HepG2 (cell line): Measurements from ENCODE around the gene CNBD2. TPM values are rescaled to one million over a fixed set of nuclear protein-coding genes. Genes with fewer than 3 reads are reported as not detected.
"Not testable (repeated sequence)": the region's sequence is repeated elsewhere in the genome, so short reads cannot be mapped to it uniquely, and the experiment has no call there.

Experiments
- ATAC-seq: fragments of 200-7000 bp; cut with Tn5 transposase; 3 replicates; pipeline ENCODE4 v1.9.1; 2020; ENCODE audit warnings: mild to moderate bottlenecking, moderate library complexity
- BruUV-seq: library from RNA; stranded (reverse); fragments of 400-500 nt; replicated peaks from 2 replicates; lab custom pipeline; 2021; lab: Mats Ljungman, UMichigan
- CTCF ChIA-PET: fragments of 300-600 bp; formaldehyde crosslinking; extraction: SDS; loops from one replicate; lab custom pipeline; 2021; ENCODE audit warnings: low total read pairs, inconsistent platforms, low intra/inter-chr PET ratio; lab: Yijun Ruan, JAX
- POLR2A ChIA-PET: fragments of 350-600 bp; sonication (Branson Sonifier 250); formaldehyde crosslinking; loops from one replicate; lab custom pipeline; 2020; ENCODE audit warnings: antibody characterized with exemption, inconsistent platforms; lab: Yijun Ruan, JAX
- DNase-seq: peaks from one replicate; pipeline ENCODE4 v3.0.0-alpha.2; 2015; ENCODE audit warnings: low spot score
- FAIRE-seq: peaks from 3 replicates; lab custom pipeline; 2011; peaks lifted over from hg19 to GRCh38; lab: Jason Lieb, UNC
- H2AFZ ChIP-seq: one replicate; pipeline ENCODE4 v1.6.1; 2011; ENCODE audit warnings: low read length, inconsistent platforms
- H3K27ac ChIP-seq: fragments of 300-600 bp; 3 replicates; pipeline ENCODE4 v1.8.0; 2011; ENCODE audit warnings: mixed run types, mild to moderate bottlenecking, mixed read lengths, low read length, inconsistent platforms; ENCODE audit not compliant: insufficient read depth; ENCODE audit errors: extremely low read length
- H3K27me3 ChIP-seq, 2 experiments: fragments of 200-600 bp in 1 of 2; 2 replicates in 1 of 2; 3 replicates in 1 of 2; pipeline versions ENCODE4 v1.6.0 to v1.8.0; 2011; ENCODE audit warnings: low read length in 2 of 2, mild to moderate bottlenecking in 2 of 2, moderate library complexity in 2 of 2, inconsistent platforms in 1 of 2; ENCODE audit not compliant: insufficient read depth in 2 of 2, control insufficient read depth in 1 of 2
- H3K36me3 ChIP-seq, 2 experiments: fragments of 200-600 bp in 1 of 2; replicated peaks in 1 of 2; 2 replicates in 1 of 2; 3 replicates in 1 of 2; pipeline versions ENCODE4 v1.5.1 to v1.8.0; 2011; ENCODE audit warnings: low read length in 2 of 2, inconsistent platforms in 1 of 2; ENCODE audit not compliant: insufficient read depth in 2 of 2, control insufficient read depth in 1 of 2
- H3K4me1 ChIP-seq: 2 replicates; pipeline ENCODE4 v1.5.1; 2012; ENCODE audit warnings: low read length, inconsistent platforms; ENCODE audit not compliant: insufficient read depth
- H3K4me2 ChIP-seq: 2 replicates; pipeline ENCODE4 v1.6.0; 2011; ENCODE audit warnings: low read depth, low read length, inconsistent platforms
- H3K4me3 ChIP-seq, 3 experiments: fragments of 200-600 bp in 1 of 3; sonication (generic), shearing (Covaris generic) in 1 of 3; replicated peaks in 1 of 3; 2 replicates each; pipeline ENCODE4 v1.5.1; 2011 to 2016; ENCODE audit warnings: low read length in 3 of 3, inconsistent platforms in 2 of 3, low read depth in 2 of 3, mild to moderate bottlenecking in 2 of 3, control low read depth in 1 of 3, mixed read lengths in 1 of 3; ENCODE audit not compliant: insufficient read depth in 1 of 3
- H3K79me2 ChIP-seq: one replicate; pipeline ENCODE4 v1.6.1; 2011; ENCODE audit warnings: low read length, inconsistent platforms; ENCODE audit not compliant: insufficient read depth
- H3K9ac ChIP-seq: 2 replicates; pipeline ENCODE4 v1.6.0; 2011; ENCODE audit warnings: mild to moderate bottlenecking, low read depth, low read length, inconsistent platforms; ENCODE audit not compliant: insufficient read depth
- H3K9me3 ChIP-seq: 2 replicates; pipeline ENCODE4 v1.5.1; 2012; ENCODE audit warnings: mild to moderate bottlenecking, low read length
- H4K20me1 ChIP-seq: 2 replicates; pipeline ENCODE4 v1.6.0; 2011; ENCODE audit warnings: inconsistent platforms, mild to moderate bottlenecking, low read length, moderate library complexity; ENCODE audit not compliant: insufficient read depth
- FOXK2 ChIP-seq: fragments of 450-650 bp; IDR thresholded peaks from 2 replicates; pipeline ENCODE4 v1.6.1; 2016
- MBD4 ChIP-seq: IDR thresholded peaks from 2 replicates; pipeline ENCODE4 v1.6.1; 2012; ENCODE audit warnings: low read length, inconsistent platforms, borderline replicate concordance
- PAF1 ChIP-seq: IDR thresholded peaks from 2 replicates; pipeline ENCODE4 v1.6.1; 2016; ENCODE audit warnings: missing genetic modification reagents, missing compliant biosample characterization
- POLR2A ChIP-seq, 2 experiments: IDR thresholded peaks; 2 replicates each; pipeline ENCODE4 v1.6.1; 2011; ENCODE audit warnings: low read depth in 2 of 2, low read length in 2 of 2, mild to moderate bottlenecking in 1 of 2, moderate library complexity in 1 of 2; ENCODE audit not compliant: insufficient read depth in 1 of 2
- RAD21 ChIP-seq: fragments of 450-650 bp; formaldehyde crosslinking; IDR thresholded peaks from 2 replicates; pipeline ENCODE4 v1.5.0; 2020; ENCODE audit warnings: mild to moderate bottlenecking
- RBFOX2 ChIP-seq: fragments of 200-400 bp; formaldehyde crosslinking; IDR thresholded peaks from 2 replicates; pipeline ENCODE4 v1.6.1; 2017; ENCODE audit warnings: low read depth, mild to moderate bottlenecking, low read length
- SMYD3 ChIP-seq: sonication (generic); formaldehyde crosslinking; IDR thresholded peaks from 2 replicates; pipeline ENCODE4 v1.8.1; 2023; ENCODE audit warnings: mild to moderate bottlenecking, missing genetic modification reagents
- SOX13 ChIP-seq, 3 experiments: fragments of 450-650 bp in 1 of 3; sonication (generic) in 1 of 3; formaldehyde crosslinking in 1 of 3; IDR thresholded peaks in 2 of 3; conservative IDR thresholded peaks in 1 of 3; 2 replicates each; pipeline versions ENCODE4 v1.5.0 to v1.6.1; 2016 to 2020; ENCODE audit warnings: antibody characterized with exemption in 1 of 3, mild to moderate bottlenecking in 1 of 3, missing compliant biosample characterization in 1 of 3, missing genetic modification reagents in 1 of 3, moderate library complexity in 1 of 3
- ZC3H13 ChIP-seq: sonication (generic); formaldehyde crosslinking; IDR thresholded peaks from 2 replicates; pipeline ENCODE4 v1.8.1; 2023; ENCODE audit warnings: mild to moderate bottlenecking, missing genetic modification reagents, moderate library complexity
- ZMAT3 ChIP-seq: sonication (generic); formaldehyde crosslinking; conservative IDR thresholded peaks from 2 replicates; pipeline ENCODE4 v1.7.0; 2021; ENCODE audit warnings: missing genetic modification reagents
- WGBS: methylation state at CpG from one replicate; pipeline ENCODE4 v1.1.6; 2017; ENCODE audit warnings: low lambda C conversion rate; 5-methylcytosine and 5-hydroxymethylcytosine counted together
- in situ Hi-C: cut with HindIII; loops from 2 replicates; pipeline ENCODE4 v1.10.0; 2017; ENCODE audit warnings: low pct_unique_long_range_greater_than_20kb; ENCODE audit not compliant: extremely low pct_ligation_motif_present
- intact Hi-C: fragments of 100-400 bp; cut with micrococcal nuclease; formaldehyde crosslinking; loops from one replicate; pipeline ENCODE4 v1.10.0; 2022; ENCODE audit not compliant: unreplicated experiment
- polyA plus RNA-seq, 8 experiments: library from polyadenylated mRNA; depleted of rRNA in 3 of 8; stranded (reverse) in 7 of 8; unstranded in 1 of 8; fragments of >200 nt; fragmentation: Illumina TruSeq in 4 of 8; extraction: Trizol in 4 of 8; gene quantifications; 2 replicates each; pipeline versions ENCODE4 v1.2.1 to v1.2.3, GENCODE V29; 2011 to 2016; ENCODE audit warnings: low read depth in 4 of 8, missing spikeins in 1 of 8, mixed read lengths in 1 of 8; ENCODE audit not compliant: insufficient read depth in 1 of 8
- total RNA-seq, 5 experiments: library from RNA; depleted of rRNA; stranded (reverse); fragments of >200 nt; fragmentation: Illumina TruSeq; extraction: Trizol; gene quantifications; 2 replicates each; pipeline ENCODE4 v1.2.3, GENCODE V29; 2016; ENCODE audit warnings: low read depth in 1 of 5
- TF ChIP-seq, protein P1 (sequence below): sonication (generic); formaldehyde crosslinking; IDR thresholded peaks from 2 replicates; pipeline ENCODE4 v1.8.1; 2022; ENCODE audit warnings: mild to moderate bottlenecking, missing genetic modification reagents
- TF ChIP-seq, protein P2 (sequence below), 2 experiments: sonication (generic) in 1 of 2; formaldehyde crosslinking in 1 of 2; IDR thresholded peaks; 2 replicates each; pipeline versions ENCODE4 v1.6.1 to v1.9.0; 2014 to 2022; ENCODE audit warnings: antibody characterized with exemption in 1 of 2, borderline replicate concordance in 1 of 2, inconsistent platforms in 1 of 2, low read depth in 1 of 2, missing genetic modification reagents in 1 of 2

CNBD2 gene
- total and polyA plus RNA-seq, 2 of the 13 experiments (the other 11 are each of a cell fraction or from before 2014, with no cell fraction given) = 12.4 to 22.8 TPM

DNA sequence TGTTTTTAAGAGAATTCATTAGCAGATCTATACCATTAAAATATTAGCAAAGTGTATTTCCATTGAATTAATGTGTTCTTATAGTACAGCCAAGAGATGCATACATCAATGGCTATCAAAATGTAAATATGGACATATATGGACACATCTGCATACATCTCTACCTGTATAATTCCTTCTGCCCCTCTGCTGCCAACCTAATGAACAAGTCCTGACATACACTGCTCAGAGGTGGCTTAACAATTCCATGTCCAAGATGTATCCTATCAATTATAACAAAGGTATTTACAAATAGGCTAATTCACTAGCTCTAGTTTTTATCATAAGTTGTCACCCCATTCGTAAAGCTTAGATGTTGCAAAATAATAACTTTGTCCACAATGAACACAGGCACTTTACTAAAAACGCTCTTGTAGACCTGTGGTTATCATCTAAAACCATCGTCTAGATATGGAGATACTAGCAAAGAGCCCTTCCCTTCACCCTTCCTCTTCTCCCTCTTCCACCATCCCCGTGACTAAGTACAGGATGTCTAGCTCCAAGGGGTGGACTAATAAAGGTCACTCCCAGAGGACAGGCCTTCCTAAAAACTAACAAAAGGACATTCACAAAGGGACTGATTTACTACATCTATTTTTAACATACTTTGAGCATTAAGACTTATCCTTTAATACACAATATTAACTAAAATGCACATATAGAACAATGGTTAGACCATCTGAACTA, 77.8 kb downstream of the CNBD2 start:
- H3K27ac ChIP-seq; CTCF ChIA-PET; H3K9ac ChIP-seq; H2AFZ ChIP-seq; intact Hi-C loops; H3K9me3 ChIP-seq; H3K36me3 ChIP-seq; in situ Hi-C loops; H3K4me2 ChIP-seq; H3K27me3 ChIP-seq; POLR2A ChIA-PET; FAIRE-seq; H3K4me3 ChIP-seq; DNase-seq; ATAC-seq; TF ChIP-seq SOX13 (IDR thresholded peaks at IDR 0.05): not testable (repeated sequence)
- BruUV-seq = TSS peak; percentile 1
- TF ChIP-seq FOXK2 = 0 out of 2 replicates have a peak, but pooled peaks have one; percentile 14
- peak; percentile 88 for TF ChIP-seq ZC3H13 (CRISPR knock-in tag)
- TF ChIP-seq SMYD3 (CRISPR knock-in tag) = 0 out of 2 replicates have a peak, but pooled peaks have one; percentile 26
- TF ChIP-seq ZMAT3 (CRISPR knock-in tag) = 0 out of 2 replicates have a peak, but pooled peaks have one; percentile 41
- TF ChIP-seq RBFOX2 = peak; percentile 66
- peak; percentile 79; the same call in 1 of the 2 replicates for TF ChIP-seq MBD4
- TF ChIP-seq, protein P1, sequence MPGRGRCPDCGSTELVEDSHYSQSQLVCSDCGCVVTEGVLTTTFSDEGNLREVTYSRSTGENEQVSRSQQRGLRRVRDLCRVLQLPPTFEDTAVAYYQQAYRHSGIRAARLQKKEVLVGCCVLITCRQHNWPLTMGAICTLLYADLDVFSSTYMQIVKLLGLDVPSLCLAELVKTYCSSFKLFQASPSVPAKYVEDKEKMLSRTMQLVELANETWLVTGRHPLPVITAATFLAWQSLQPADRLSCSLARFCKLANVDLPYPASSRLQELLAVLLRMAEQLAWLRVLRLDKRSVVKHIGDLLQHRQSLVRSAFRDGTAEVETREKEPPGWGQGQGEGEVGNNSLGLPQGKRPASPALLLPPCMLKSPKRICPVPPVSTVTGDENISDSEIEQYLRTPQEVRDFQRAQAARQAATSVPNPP (CRISPR knock-in tag) = peak; percentile 34; the same call in 1 of the 2 replicates
- TF ChIP-seq POLR2A (IDR thresholded peaks at IDR 0.05; ENCODE audit: insufficient read depth in 1 of 2, low read depth in 2 of 2, low read length in 2 of 2) = peak; percentile 47 to 64; a peak in 3 of 4 replicates
- peak in 1 of 2 experiments; percentile 27; a peak in 1 of 4 replicates for TF ChIP-seq SOX13 (CRISPR knock-in tag; conservative IDR thresholded peaks at IDR 0.05 in 1 of 2, IDR thresholded peaks at IDR 0.05 in 1 of 2)
- 0 out of 2 replicates have a peak, but pooled peaks have one; percentile 55 for TF ChIP-seq PAF1
- TF ChIP-seq, protein P2, sequence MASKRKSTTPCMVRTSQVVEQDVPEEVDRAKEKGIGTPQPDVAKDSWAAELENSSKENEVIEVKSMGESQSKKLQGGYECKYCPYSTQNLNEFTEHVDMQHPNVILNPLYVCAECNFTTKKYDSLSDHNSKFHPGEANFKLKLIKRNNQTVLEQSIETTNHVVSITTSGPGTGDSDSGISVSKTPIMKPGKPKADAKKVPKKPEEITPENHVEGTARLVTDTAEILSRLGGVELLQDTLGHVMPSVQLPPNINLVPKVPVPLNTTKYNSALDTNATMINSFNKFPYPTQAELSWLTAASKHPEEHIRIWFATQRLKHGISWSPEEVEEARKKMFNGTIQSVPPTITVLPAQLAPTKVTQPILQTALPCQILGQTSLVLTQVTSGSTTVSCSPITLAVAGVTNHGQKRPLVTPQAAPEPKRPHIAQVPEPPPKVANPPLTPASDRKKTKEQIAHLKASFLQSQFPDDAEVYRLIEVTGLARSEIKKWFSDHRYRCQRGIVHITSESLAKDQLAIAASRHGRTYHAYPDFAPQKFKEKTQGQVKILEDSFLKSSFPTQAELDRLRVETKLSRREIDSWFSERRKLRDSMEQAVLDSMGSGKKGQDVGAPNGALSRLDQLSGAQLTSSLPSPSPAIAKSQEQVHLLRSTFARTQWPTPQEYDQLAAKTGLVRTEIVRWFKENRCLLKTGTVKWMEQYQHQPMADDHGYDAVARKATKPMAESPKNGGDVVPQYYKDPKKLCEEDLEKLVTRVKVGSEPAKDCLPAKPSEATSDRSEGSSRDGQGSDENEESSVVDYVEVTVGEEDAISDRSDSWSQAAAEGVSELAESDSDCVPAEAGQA (IDR thresholded peaks at IDR 0.05; ENCODE audit: low read depth) = not testable (repeated sequence)
- TF ChIP-seq, protein P2 (CRISPR knock-in tag; IDR thresholded peaks at IDR 0.05; ENCODE audit: borderline replicate concordance) = peak; percentile 33; the same call in 1 of the 2 replicates
- TF ChIP-seq RAD21 (CRISPR knock-in tag) = peak; percentile 45; the same call in 1 of the 2 replicates
- H3K79me2 ChIP-seq = peaks cover 58% of the 10 kb centered on the region
- 86% methylated on average over 4 of the region's 4 CpGs for WGBS
- peaks cover 41% of the 10 kb centered on the region for H3K4me1 ChIP-seq
- H4K20me1 ChIP-seq = peaks cover 58% of the 10 kb centered on the region
